HFF-Myc (cell line): Measurements from ENCODE around the gene TCHP.

Experiments used
- DNase-seq: peaks from one replicate; pipeline ENCODE4 v3.0.0-alpha.2; 2011; ENCODE audit warnings: low read depth; ENCODE audit errors: extremely low read depth
- H3K4me3 ChIP-seq: replicated peaks from 2 replicates; pipeline ENCODE4 v1.5.1; 2011; ENCODE audit warnings: low read depth, mild to moderate bottlenecking, control low read depth, low read length
- CTCF ChIP-seq: IDR thresholded peaks from 2 replicates; pipeline ENCODE4 v1.5.1; 2012; ENCODE audit warnings: mild to moderate bottlenecking, low read depth, low read length, control low read depth; ENCODE audit errors: missing control alignments

TCHP gene

GRCh38 chr12:109961612-109962011 is 61.5 kb downstream of the TCHP start:
- DNase-seq = no peak
- H3K4me3 ChIP-seq = no peak overlapping the region
- TF ChIP-seq CTCF = no peak

- H3K4me3 ChIP-seq = no peak overlapping the region
- no peak for TF ChIP-seq CTCF
- no peak for DNase-seq
Measured at GRCh38 chr12:109962398-109962797, 62.3 kb downstream of the TCHP start.

- no peak overlapping the region for H3K4me3 ChIP-seq
- no peak for TF ChIP-seq CTCF
- no peak for DNase-seq
Measured at GRCh38 chr12:109963330-109963729, 63.3 kb downstream of the TCHP start.

- no peak overlapping the region for H3K4me3 ChIP-seq
- TF ChIP-seq CTCF = no peak
- no peak for DNase-seq
Measured at GRCh38 chr12:109963743-109964429, 63.8 kb downstream of the TCHP start.

GRCh38 chr12:109966546-109966945 is 66.5 kb downstream of the TCHP start:
- no peak for DNase-seq
- no peak overlapping the region for H3K4me3 ChIP-seq
- TF ChIP-seq CTCF = no peak

GRCh38 chr12:109967383-109968031 is 67.4 kb downstream of the TCHP start:
- no peak for DNase-seq
- TF ChIP-seq CTCF = no peak
- H3K4me3 ChIP-seq = no peak overlapping the region
